A549 treated with CpdA at 1 μM for 4 hours (cell line): ENCODE data around the gene CDRT15L2. TPM values are rescaled to one million over a fixed set of nuclear protein-coding genes. Genes with fewer than 3 reads are reported as not detected.

Source experiments
- total RNA-seq: library from RNA; stranded (reverse); fragments of 200-300 nt; extraction: Qiagen RNA extraction; gene quantifications from 5 replicates; pipeline ENCODE4 v1.2.3, GENCODE V29; 2022; ENCODE audit warnings: low read depth

Gene CDRT15L2
- not detected in 5 replicates for total RNA-seq

DNA sequence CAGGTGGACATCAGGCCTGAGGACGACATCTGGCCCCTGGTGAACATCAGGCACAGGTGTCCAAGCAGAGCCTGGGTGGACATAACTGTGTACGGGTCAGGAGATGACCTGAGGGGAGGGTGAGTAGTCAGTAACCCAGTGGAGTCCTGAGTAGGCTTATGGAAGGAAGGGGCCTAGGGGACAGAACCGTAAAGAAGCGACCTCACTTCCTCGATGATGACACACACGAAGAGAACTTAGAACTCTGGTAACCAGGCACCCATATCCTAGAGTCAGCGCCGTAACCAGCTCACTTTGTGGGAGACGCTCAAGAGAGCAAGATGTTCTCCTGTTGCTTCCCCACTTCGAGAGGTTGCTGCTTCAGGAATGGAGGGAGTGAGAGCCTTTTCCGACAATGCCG is at the start of gene CDRT15L2:
TSS of gene CDRT15L2 (plus strand) at position 301 of the 400 bp plus-strand sequence. CDS start at position 321, 20 bp downstream.

Other genes with a start within 250 kb of the CDRT15L2 start
- gene LGALS9B, start 112.2 kb upstream of the CDRT15L2 start, total RNA-seq = not detected in 5 replicates